B cell (primary cell): ENCODE data around the gene CELA2A. TPM values are rescaled to one million over a fixed set of nuclear protein-coding genes. Genes with fewer than 3 reads are reported as not detected.
A peak's percentile ranks its signal among the peaks of the same experiment; 100 is the strongest.

Experiments used
- ATAC-seq: fragments of 200-7000 bp; cut with Tn5 transposase; one replicate; pipeline ENCODE4 v1.10.0; 2021; ENCODE audit warnings: low read depth, mild to moderate bottlenecking, moderate number of reproducible peaks, moderate library complexity
- CTCF ChIA-PET: fragments of 350-600 bp; sonication (Branson Sonifier 250); formaldehyde crosslinking; loops from one replicate; lab custom pipeline; 2021; ENCODE audit warnings: antibody characterized with exemption, inconsistent platforms; lab: Charles Lee
- POLR2A ChIA-PET: fragments of 350-600 bp; sonication (Branson Sonifier 250); formaldehyde crosslinking; loops from one replicate; lab custom pipeline; 2021; ENCODE audit warnings: antibody characterized with exemption; lab: Charles Lee
- DNase-seq: peaks from one replicate; pipeline ENCODE4 v3.0.0; 2013
- H2AFZ ChIP-seq: 2 replicates; pipeline ENCODE4 v1.6.1; 2012; ENCODE audit warnings: mild to moderate bottlenecking, low read depth, low read length; ENCODE audit not compliant: insufficient read depth, poor library complexity, severe bottlenecking
- H3K27ac ChIP-seq, 2 donors: 1 replicate in 1 of 2; 2 replicates in 1 of 2; pipeline ENCODE4 v1.5.1; 2012 to 2013; ENCODE audit warnings: low read length in 2 of 2, mild to moderate bottlenecking in 2 of 2, moderate library complexity in 1 of 2
- H3K27me3 ChIP-seq, 4 experiments: fragments of 200-600 bp in 1 of 4; sonication (generic) in 1 of 4; replicated peaks in 1 of 4; 1 replicate in 2 of 4; 2 replicates in 2 of 4; pipeline versions ENCODE4 v1.6.1 to v1.7.0; 2013 to 2016; ENCODE audit warnings: low read length in 3 of 4, mild to moderate bottlenecking in 2 of 4, mixed read lengths in 1 of 4, moderate library complexity in 1 of 4; ENCODE audit not compliant: insufficient read depth in 4 of 4, control insufficient read depth in 3 of 4; ENCODE audit errors: control extremely low read depth in 1 of 4
- H3K36me3 ChIP-seq, 2 experiments: replicated peaks in 1 of 2; 1 replicate in 1 of 2; 2 replicates in 1 of 2; pipeline versions ENCODE4 v1.6.1 to v1.7.1; 2013; ENCODE audit warnings: low read length in 1 of 2; ENCODE audit not compliant: insufficient read depth in 2 of 2, control insufficient read depth in 1 of 2; ENCODE audit errors: control extremely low read depth in 1 of 2, extremely low read depth in 1 of 2
- H3K4me1 ChIP-seq, 2 donors: fragments of 200-600 bp in 1 of 2; sonication (generic) in 1 of 2; 1 replicate in 1 of 2; 2 replicates in 1 of 2; pipeline versions ENCODE4 v1.5.1 to v1.6.1; 2013 to 2017; ENCODE audit warnings: low read length in 2 of 2; ENCODE audit not compliant: control insufficient read depth in 2 of 2, insufficient read depth in 2 of 2
- H3K4me2 ChIP-seq: replicated peaks from 2 replicates; pipeline ENCODE3; 2012; ENCODE audit warnings: mild to moderate bottlenecking, low read depth, low read length; ENCODE audit not compliant: poor library complexity, severe bottlenecking
- H3K4me3 ChIP-seq, 5 experiments: fragments of 200-600 bp in 1 of 5; sonication (generic) in 1 of 5; 1 replicate in 3 of 5; 2 replicates in 2 of 5; pipeline versions ENCODE4 v1.5.1 to v1.7.0; 2011 to 2016; ENCODE audit warnings: low read length in 4 of 5, mild to moderate bottlenecking in 4 of 5, low read depth in 2 of 5, control low read depth in 1 of 5, moderate library complexity in 1 of 5; ENCODE audit not compliant: insufficient read depth in 1 of 5; ENCODE audit errors: control extremely low read depth in 1 of 5, extremely low read depth in 1 of 5
- H3K79me2 ChIP-seq: fragments of 200-600 bp; sonication (generic); one replicate; pipeline ENCODE4 v1.6.0; 2016; ENCODE audit warnings: low read length; ENCODE audit not compliant: control insufficient read depth, insufficient read depth
- H3K9ac ChIP-seq: fragments of 200-600 bp; sonication (generic); 2 replicates; pipeline ENCODE4 v1.6.1; 2017; ENCODE audit warnings: mild to moderate bottlenecking, low read length, moderate library complexity
- H3K9me3 ChIP-seq, 3 donors: one replicate each; pipeline versions ENCODE4 v1.6.1 to v1.7.1; 2013; ENCODE audit warnings: low read length in 2 of 3; ENCODE audit not compliant: control insufficient read depth in 2 of 3, insufficient read depth in 1 of 3; ENCODE audit errors: control extremely low read depth in 1 of 3
- H4K20me1 ChIP-seq: 2 replicates; pipeline ENCODE4 v1.6.0; 2012; ENCODE audit warnings: mild to moderate bottlenecking, low read length; ENCODE audit not compliant: insufficient read depth, control insufficient read depth, poor library complexity, severe bottlenecking
- H3K27ac Mint-ChIP-seq: one replicate; pipeline ENCODE4 v1.8.0; 2021; ENCODE audit warnings: mixed read lengths
- H3K27me3 Mint-ChIP-seq: one replicate; pipeline ENCODE4 v1.8.0; 2021; ENCODE audit warnings: mixed read lengths
- H3K4me1 Mint-ChIP-seq: one replicate; pipeline ENCODE4 v1.8.0; 2021; ENCODE audit warnings: mixed read lengths
- H3K4me3 Mint-ChIP-seq: one replicate; pipeline ENCODE4 v1.8.0; 2021; ENCODE audit warnings: mixed read lengths
- H3K9me3 Mint-ChIP-seq: one replicate; pipeline ENCODE4 v1.8.0; 2022; ENCODE audit warnings: mixed read lengths; ENCODE audit not compliant: insufficient read depth
- CTCF ChIP-seq: fragments of 200-600 bp; IDR thresholded peaks from one replicate; pipeline ENCODE4 v1.8.0; 2022; ENCODE audit warnings: antibody characterized with exemption, mild to moderate bottlenecking
- EZH2 ChIP-seq: IDR thresholded peaks from 2 replicates; pipeline ENCODE4 v1.6.1; 2012; ENCODE audit warnings: borderline replicate concordance, low read depth, mild to moderate bottlenecking, moderate library complexity, low read length; ENCODE audit not compliant: insufficient read depth, poor library complexity, severe bottlenecking
- WGBS: methylation state at CpG from one replicate; pipeline ENCODE4 v1.1.5; 2013; ENCODE audit warnings: missing lambda C conversion rate; ENCODE audit not compliant: insufficient coverage; 5-methylcytosine and 5-hydroxymethylcytosine counted together
- intact Hi-C: fragments of 100-400 bp; cut with micrococcal nuclease; formaldehyde crosslinking; loops from one replicate; pipeline ENCODE4 v1.10.0; 2022
- polyA plus RNA-seq: library from polyadenylated mRNA; depleted of rRNA; stranded (reverse); fragments of >200 nt; gene quantifications from 2 replicates; pipeline ENCODE4 v1.2.3, GENCODE V29; 2012
- total RNA-seq, 2 donors: library from RNA; stranded (reverse); fragments of 120-200 nt in 1 of 2; gene quantifications; 1 replicate in 1 of 2; 2 replicates in 1 of 2; pipeline versions ENCODE4 v1.2.3 to v1.2.4, GENCODE V29; 2013 to 2022

The CELA2A gene
- total and polyA plus RNA-seq, 2 donors (not counting 1 experiment from before 2014, with no cell fraction given), result not detected

- intact Hi-C loops, result no loop called here
- Mint-ChIP-seq H3K9me3 (no peaks in the 10 kb centered on the region), H3K4me3 (no peak overlapping the region), H3K27ac (peak overlapping the region; percentile 24), H3K27me3 (no peaks in the 10 kb centered on the region), H3K4me1 (peaks cover 74% of the 10 kb centered on the region)
- ChIA-PET POLR2A (no interaction called here), CTCF (no interaction called here)
- Histone ChIP-seq H3K79me2 (peaks cover 90% of the 10 kb centered on the region), H3K4me1 (peaks cover 46 to 74% of the 10 kb centered on the region in 2 donors), H3K27me3 (no peaks in the 10 kb centered on the region), H3K9me3 (peaks cover 0 to 2% (median 0%) of the 10 kb centered on the region in 3 donors), H3K4me2 (no peak overlapping the region), H2AFZ (no peak overlapping the region), H4K20me1 (peaks cover 91% of the 10 kb centered on the region), H3K4me3 (no peak overlapping the region), H3K9ac (no peak overlapping the region), H3K36me3 (peaks cover 0 to 12% of the 10 kb centered on the region in 2 experiments), H3K27ac (no peak overlapping the region)
- TF ChIP-seq CTCF (no peak), EZH2 (no peak)
- ATAC-seq, result no peak
- DNase-seq, result no peak
- 94% methylated on average over 8 of the region's 10 CpGs for WGBS
Observed at GRCh38 chr1:15414445-15414983, 42.0 kb upstream of the CELA2A start.

GRCh38 chr1:15417059-15417934, 39.2 kb upstream of the CELA2A start:
- peaks cover 84% of the 10 kb centered on the region for H3K79me2 ChIP-seq
- H3K9ac ChIP-seq, result no peak overlapping the region

More at GRCh38 chr1:15417059-15417934, 39.2 kb upstream of the CELA2A start:
- Mint-ChIP-seq H3K9me3 (no peaks in the 10 kb centered on the region), H3K27ac (peak overlapping the region; percentile 79), H3K4me3 (peak overlapping the region; percentile 52), H3K27me3 (no peaks in the 10 kb centered on the region), H3K4me1 (peaks cover 57% of the 10 kb centered on the region)
- H3K27me3 ChIP-seq, result no peaks in the 10 kb centered on the region
- CTCF ChIA-PET, result interaction anchor here (0.7 to 1.7 kb wide), 4 partner anchors 14 to 94 kb away, joined by 3 to 10 read pairs (median 5); no protein-coding TSS in a partner anchor
- ATAC-seq (peak; percentile 56), DNase-seq (peak; percentile 61)
- peaks cover 0 to 21% of the 10 kb centered on the region in 2 experiments for H3K36me3 ChIP-seq
- WGBS, result 28% methylated on average over 7 of the region's 18 CpGs
- H3K27ac ChIP-seq, result peak overlapping the region; percentile 38 to 62
- no peak overlapping the region for H3K4me3 ChIP-seq
- H4K20me1 ChIP-seq, result peaks cover 89% of the 10 kb centered on the region
- peaks cover 31 to 55% of the 10 kb centered on the region in 2 donors for H3K4me1 ChIP-seq
- H2AFZ ChIP-seq, result no peak overlapping the region
- POLR2A ChIA-PET, result no interaction called here
- H3K4me2 ChIP-seq, result peak overlapping the region; percentile 24
- TF ChIP-seq CTCF (no peak), EZH2 (no peak)
- H3K9me3 ChIP-seq, result peaks cover 0 to 8% (median 0%) of the 10 kb centered on the region in 3 donors
- intact Hi-C loops, result no loop called here
